ENCODE data around the gene NFIC.

DNA sequence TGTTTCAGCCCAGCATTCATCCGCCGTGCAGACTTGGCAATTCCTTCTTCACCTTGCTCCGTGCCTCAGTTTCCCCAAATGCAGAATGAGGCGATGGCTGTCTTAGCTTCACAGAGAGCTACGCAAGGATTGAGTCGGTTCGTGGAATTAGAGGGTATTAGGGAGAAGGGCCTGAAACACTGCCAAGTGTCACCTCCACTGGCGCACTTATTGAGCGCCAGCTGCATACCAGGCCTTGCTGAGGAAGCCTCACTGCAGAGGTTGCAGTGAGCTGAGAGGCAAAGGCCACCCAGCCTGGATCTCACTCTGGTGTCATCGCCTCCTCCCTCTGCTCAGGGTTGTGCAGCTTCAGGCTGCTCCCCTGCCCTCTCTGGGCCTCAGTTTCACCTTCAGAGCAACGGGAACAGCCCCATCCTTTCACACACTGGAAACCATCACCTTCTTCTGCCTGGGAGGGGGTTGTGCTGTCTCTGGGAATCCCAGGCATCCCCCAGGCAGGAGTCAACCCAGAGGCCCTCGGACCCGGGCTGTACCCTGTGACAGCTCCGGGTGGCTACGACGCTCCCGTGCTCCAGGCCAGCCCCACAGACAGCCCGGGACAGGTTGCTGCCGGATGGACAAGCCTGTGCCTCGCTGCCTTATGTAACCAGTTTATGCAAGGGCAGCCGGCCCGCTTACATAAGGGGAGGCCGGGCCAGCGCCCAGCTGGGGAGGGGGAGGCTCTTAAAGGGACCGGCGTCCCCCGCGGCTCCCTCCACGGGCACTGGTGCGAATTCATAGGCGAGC, 31.9 kb downstream of the NFIC start:
- TF ChIP-seq CTCF (IDR thresholded peaks at IDR 0.05; ENCODE audit: low read length): no peak
- TF ChIP-seq EZH2 (IDR thresholded peaks at IDR 0.05; ENCODE audit: borderline replicate concordance, low read length): no peak

Data from OCI-LY1 (cell line).